ENCODE results near the gene UTP25.

GRCh38 chr1:209879539-209879938, 51.8 kb downstream of the UTP25 start:
- TF ChIP-seq CTCF (IDR thresholded peaks at IDR 0.05), result no peak
- no peak for TF ChIP-seq POLR2A (IDR thresholded peaks at IDR 0.05)

All from adrenal gland (tissue), 5 donors.